HepG2 (cell line): ENCODE data around the gene ABHD18. TPM values are rescaled to one million over a fixed set of nuclear protein-coding genes. Genes with fewer than 3 reads are reported as not detected.

Source experiments
- BCL6 ChIP-seq: IDR thresholded peaks from 2 replicates; pipeline ENCODE4 v1.6.1; 2016; ENCODE audit warnings: missing genetic modification reagents, missing compliant biosample characterization
- FOXO1 ChIP-seq: sonication (generic); formaldehyde crosslinking; IDR thresholded peaks from 2 replicates; pipeline ENCODE4 v1.4.0; 2020; ENCODE audit warnings: missing genetic modification reagents
- HMGXB3 ChIP-seq: sonication (generic); formaldehyde crosslinking; IDR thresholded peaks from 2 replicates; pipeline ENCODE4 v1.4.0; 2020; ENCODE audit warnings: missing genetic modification reagents, borderline replicate concordance
- LCORL ChIP-seq, 2 experiments: fragments of 450-650 bp in 1 of 2; sonication (generic) in 1 of 2; formaldehyde crosslinking in 1 of 2; IDR thresholded peaks; 2 replicates each; pipeline versions ENCODE4 v1.5.0 to v1.6.1; 2017 to 2020; ENCODE audit warnings: antibody characterized with exemption in 1 of 2, missing genetic modification reagents in 1 of 2
- NFATC3 ChIP-seq: sonication (generic); formaldehyde crosslinking; IDR thresholded peaks from 2 replicates; pipeline ENCODE4 v1.5.1; 2020; ENCODE audit warnings: mild to moderate bottlenecking, missing genetic modification reagents
- NFKBIZ ChIP-seq: IDR thresholded peaks from 2 replicates; pipeline ENCODE4 v1.6.1; 2018; ENCODE audit warnings: missing genetic modification reagents, missing compliant biosample characterization
- SMAD9 ChIP-seq: sonication (generic); formaldehyde crosslinking; IDR thresholded peaks from 2 replicates; pipeline ENCODE4 v1.5.1; 2020; ENCODE audit warnings: mild to moderate bottlenecking, missing genetic modification reagents
- TFE3 ChIP-seq: IDR thresholded peaks from 2 replicates; pipeline ENCODE4 v1.6.1; 2016
- ZFP36L1 ChIP-seq: sonication (generic); formaldehyde crosslinking; IDR thresholded peaks from 2 replicates; pipeline ENCODE4 v1.8.0; 2022; ENCODE audit warnings: mild to moderate bottlenecking, missing genetic modification reagents, moderate library complexity
- ZNF12 ChIP-seq: sonication (generic); formaldehyde crosslinking; IDR thresholded peaks from 2 replicates; pipeline ENCODE4 v1.5.0; 2020; ENCODE audit warnings: missing genetic modification reagents
- ZNF264 ChIP-seq: sonication (generic); formaldehyde crosslinking; IDR thresholded peaks from 2 replicates; pipeline ENCODE4 v1.4.0; 2020; ENCODE audit warnings: missing genetic modification reagents
- ZNF274 ChIP-seq: sonication (generic); formaldehyde crosslinking; IDR thresholded peaks from 2 replicates; pipeline ENCODE4 v1.5.1; 2020; ENCODE audit warnings: mild to moderate bottlenecking, missing genetic modification reagents
- ZNF280D ChIP-seq: sonication (generic); formaldehyde crosslinking; IDR thresholded peaks from 2 replicates; pipeline ENCODE4 v1.5.1; 2020; ENCODE audit warnings: mild to moderate bottlenecking, missing genetic modification reagents
- ZNF564 ChIP-seq: sonication (generic); formaldehyde crosslinking; IDR thresholded peaks from 2 replicates; pipeline ENCODE4 v1.8.1; 2023; ENCODE audit warnings: mild to moderate bottlenecking, missing genetic modification reagents
- ZNF574 ChIP-seq: sonication (generic); formaldehyde crosslinking; IDR thresholded peaks from 2 replicates; pipeline ENCODE4 v1.4.0; 2020; ENCODE audit warnings: missing genetic modification reagents
- ZNF713 ChIP-seq: sonication (generic); formaldehyde crosslinking; IDR thresholded peaks from 2 replicates; pipeline ENCODE4 v1.4.0; 2020; ENCODE audit warnings: mild to moderate bottlenecking, missing genetic modification reagents
- ZNF777 ChIP-seq: sonication (generic); formaldehyde crosslinking; IDR thresholded peaks from 2 replicates; pipeline ENCODE4 v1.4.0; 2020; ENCODE audit warnings: missing genetic modification reagents
- polyA plus RNA-seq, 8 experiments: library from polyadenylated mRNA; depleted of rRNA in 3 of 8; stranded (reverse) in 7 of 8; unstranded in 1 of 8; fragments of >200 nt; fragmentation: Illumina TruSeq in 4 of 8; extraction: Trizol in 4 of 8; gene quantifications; 2 replicates each; pipeline versions ENCODE4 v1.2.1 to v1.2.3, GENCODE V29; 2011 to 2016; ENCODE audit warnings: low read depth in 4 of 8, missing spikeins in 1 of 8, mixed read lengths in 1 of 8; ENCODE audit not compliant: insufficient read depth in 1 of 8
- total RNA-seq, 5 experiments: library from RNA; depleted of rRNA; stranded (reverse); fragments of >200 nt; fragmentation: Illumina TruSeq; extraction: Trizol; gene quantifications; 2 replicates each; pipeline ENCODE4 v1.2.3, GENCODE V29; 2016; ENCODE audit warnings: low read depth in 1 of 5

The ABHD18 gene
- total and polyA plus RNA-seq, 2 of the 13 experiments (the other 11 are each of a cell fraction or from before 2014, with no cell fraction given): 5.5 to 16.3 TPM

- TF ChIP-seq SMAD9 (CRISPR knock-in tag): no peak
- no peak for TF ChIP-seq BCL6 (CRISPR knock-in tag)
- TF ChIP-seq ZNF264 (CRISPR knock-in tag): no peak
- TF ChIP-seq ZNF274 (CRISPR knock-in tag): peak; percentile 61; the same call in 1 of the 2 replicates
- TF ChIP-seq ZNF713 (CRISPR knock-in tag): no peak
- TF ChIP-seq ZNF12: no peak
- no peak for TF ChIP-seq HMGXB3 (CRISPR knock-in tag)
- no peak for TF ChIP-seq ZNF280D (CRISPR knock-in tag)
- no peak for TF ChIP-seq LCORL (IDR thresholded peaks at IDR 0.05)
- no peak for TF ChIP-seq LCORL (CRISPR knock-in tag; IDR thresholded peaks at IDR 0.05)
- TF ChIP-seq ZNF564 (CRISPR knock-in tag): peak; percentile 53; the same call in 1 of the 2 replicates
- peak; percentile 46; the same call in 1 of the 2 replicates for TF ChIP-seq TFE3
- TF ChIP-seq NFKBIZ: no peak
- 0 out of 2 replicates have a peak, but pooled peaks have one; percentile 22 for TF ChIP-seq FOXO1
- TF ChIP-seq ZNF777: no peak; the same call in none of the 2 replicates
- TF ChIP-seq ZNF574: peak; percentile 91
- TF ChIP-seq NFATC3: no peak
- no peak for TF ChIP-seq ZFP36L1 (CRISPR knock-in tag)
These were observed 95.7 kb downstream of the ABHD18 start, which contains the start of gene LARP1B (continued) for GRCh38 chr4:128060699-128061565.
